T-cell (primary cell): ENCODE measurements around the gene NOL12. TPM values are rescaled to one million over a fixed set of nuclear protein-coding genes. Genes with fewer than 3 reads are reported as not detected.
"Not testable (repeated sequence)": the region's sequence is repeated elsewhere in the genome, so short reads cannot be mapped to it uniquely, and the experiment has no call there.

Source experiments
- ATAC-seq, 4 experiments: fragments of 200-7000 bp in 3 of 4; fragments of 150-1000 bp in 1 of 4; cut with Tn5 transposase; replicated peaks in 1 of 4; 1 replicate in 3 of 4; 2 replicates in 1 of 4; pipeline ENCODE4 v1.10.0; 2021; ENCODE audit warnings: moderate library complexity in 3 of 4, mild to moderate bottlenecking in 2 of 4, moderate number of reproducible peaks in 1 of 4
- CTCF ChIA-PET, 2 donors: fragments of 300-600 bp; sonication (Branson Sonifier 250); formaldehyde crosslinking; loops; one replicate each; lab custom pipeline; 2022; ENCODE audit warnings: antibody characterized with exemption in 2 of 2; lab: Charles Lee
- POLR2A ChIA-PET, 2 donors: fragments of 300-600 bp; sonication (Branson Sonifier 250); formaldehyde crosslinking; loops; one replicate each; lab custom pipeline; 2022; ENCODE audit warnings: antibody characterized with exemption in 2 of 2; lab: Charles Lee
- DNase-seq, 35 experiments: peaks; one replicate each; pipeline versions ENCODE4 v3.0.0 to v3.0.0-alpha.2; 2013 to 2023
- H3K27ac ChIP-seq: one replicate; pipeline ENCODE4 v1.5.1; 2013; ENCODE audit warnings: low read length
- H3K27me3 ChIP-seq, 2 experiments: replicated peaks in 1 of 2; 1 replicate in 1 of 2; 2 replicates in 1 of 2; pipeline versions ENCODE4 v1.6.1 to v1.7.0; 2013; ENCODE audit warnings: low read length in 1 of 2, mixed read lengths in 1 of 2; ENCODE audit not compliant: control insufficient read depth in 2 of 2, insufficient read depth in 2 of 2; ENCODE audit errors: extremely low read depth in 1 of 2
- H3K36me3 ChIP-seq, 2 donors: 1 replicate in 1 of 2; 2 replicates in 1 of 2; pipeline versions ENCODE4 v1.6.1 to v1.7.0; 2013; ENCODE audit warnings: low read length in 1 of 2; ENCODE audit not compliant: control insufficient read depth in 2 of 2, insufficient read depth in 1 of 2; ENCODE audit errors: extremely low read depth in 1 of 2
- H3K4me1 ChIP-seq, 2 experiments: 1 replicate in 1 of 2; 2 replicates in 1 of 2; pipeline versions ENCODE4 v1.6.1 to v1.7.0; 2013; ENCODE audit warnings: low read length in 2 of 2, mixed read lengths in 1 of 2; ENCODE audit not compliant: insufficient read depth in 2 of 2, control insufficient read depth in 1 of 2; ENCODE audit errors: extremely low read depth in 1 of 2
- H3K4me3 ChIP-seq, 2 donors: 1 replicate in 1 of 2; 2 replicates in 1 of 2; pipeline versions ENCODE4 v1.5.1 to v1.7.0; 2013; ENCODE audit warnings: mild to moderate bottlenecking in 2 of 2, low read length in 1 of 2, moderate library complexity in 1 of 2; ENCODE audit not compliant: control insufficient read depth in 1 of 2; ENCODE audit errors: extremely low read depth in 1 of 2
- H3K9me3 ChIP-seq: 2 replicates; pipeline ENCODE4 v1.7.0; 2013
- H3K27ac Mint-ChIP-seq, 2 donors: one replicate each; pipeline ENCODE4 v1.8.0; 2020 to 2021; ENCODE audit warnings: mild to moderate bottlenecking in 2 of 2, mixed read lengths in 2 of 2
- H3K27me3 Mint-ChIP-seq, 2 donors: one replicate each; pipeline ENCODE4 v1.8.0; 2021 to 2022; ENCODE audit warnings: mixed read lengths in 2 of 2
- H3K36me3 Mint-ChIP-seq: one replicate; pipeline ENCODE4 v1.8.0; 2021; ENCODE audit warnings: mixed read lengths
- H3K4me1 Mint-ChIP-seq, 3 donors: one replicate each; pipeline ENCODE4 v1.8.0; 2020 to 2022; ENCODE audit warnings: mixed read lengths in 3 of 3, mild to moderate bottlenecking in 1 of 3
- H3K4me3 Mint-ChIP-seq, 3 donors: one replicate each; pipeline ENCODE4 v1.8.0; 2020 to 2022; ENCODE audit warnings: mild to moderate bottlenecking in 3 of 3, mixed read lengths in 3 of 3, moderate library complexity in 3 of 3
- H3K9me3 Mint-ChIP-seq, 3 donors: one replicate each; pipeline ENCODE4 v1.8.0; 2020 to 2022; ENCODE audit warnings: mixed read lengths in 3 of 3
- WGBS: methylation state at CpG from one replicate; pipeline ENCODE4 v1.1.5; 2013; ENCODE audit warnings: missing lambda C conversion rate; ENCODE audit not compliant: insufficient coverage; 5-methylcytosine and 5-hydroxymethylcytosine counted together
- total RNA-seq, 35 experiments: library from RNA in 6 of 35; stranded (reverse) in 6 of 35; fragments of 120-200 nt in 1 of 35; gene quantifications; one replicate each; pipeline versions ENCODE4 v1.2.1 to v1.2.4 and lab custom pipeline; 2013 to 2026

NOL12 gene
- total RNA-seq, 5 donors from 2014 or later (not counting 1 experiment from before 2014, with no cell fraction given) = 29.2 to 52.4 (median 47.5) TPM

GRCh38 chr22:37650463-37651136 lies 35.5 kb upstream of the NOL12 start:
- Mint-ChIP-seq H3K36me3 (peaks cover 37% of the 10 kb centered on the region), H3K4me3 (no peak overlapping the region), H3K9me3 (no peaks in the 10 kb centered on the region), H3K27ac (no peak overlapping the region), H3K27me3 (no peaks in the 10 kb centered on the region), H3K4me1 (peaks cover 0 to 5% (median 0%) of the 10 kb centered on the region in 3 donors)
- CTCF ChIA-PET = no interaction called here
- Histone ChIP-seq H3K4me3 (no peak overlapping the region), H3K36me3 (peaks cover 40 to 86% of the 10 kb centered on the region in 2 donors), H3K9me3 (no peaks in the 10 kb centered on the region), H3K27me3 (no peaks in the 10 kb centered on the region), H3K27ac (no peak overlapping the region), H3K4me1 (peaks cover 0 to 15% of the 10 kb centered on the region in 2 experiments)
- WGBS = 93% methylated on average over 10 of the region's 17 CpGs
- POLR2A ChIA-PET = no interaction called here
- DNase-seq = no peak
- no peak for ATAC-seq

- DNase-seq (no peak), ATAC-seq (no peak)
- POLR2A ChIA-PET = no interaction called here
- Histone ChIP-seq H3K27ac (no peak overlapping the region), H3K36me3 (peaks cover 33 to 50% of the 10 kb centered on the region in 2 donors), H3K27me3 (no peaks in the 10 kb centered on the region), H3K9me3 (no peaks in the 10 kb centered on the region), H3K4me3 (no peak overlapping the region), H3K4me1 (peaks cover 6 to 19% of the 10 kb centered on the region in 2 experiments)
- no peaks in the 10 kb centered on the region for H3K27me3 Mint-ChIP-seq
- H3K36me3 Mint-ChIP-seq = peaks cover 25% of the 10 kb centered on the region
- H3K27ac Mint-ChIP-seq = peak overlapping the region in 1 of 2 donors; percentile 6
- H3K4me3 Mint-ChIP-seq = no peak overlapping the region
- 94% methylated on average over 9 of the region's 14 CpGs for WGBS
- H3K4me1 Mint-ChIP-seq = peaks cover 15 to 17% (median 17%) of the 10 kb centered on the region in 3 donors
- CTCF ChIA-PET = no interaction called here
- H3K9me3 Mint-ChIP-seq = no peaks in the 10 kb centered on the region
Measured at GRCh38 chr22:37654563-37655251, 31.4 kb upstream of the NOL12 start.

GRCh38 chr22:37655252-37655563 lies 30.9 kb upstream of the NOL12 start:
- POLR2A ChIA-PET = no interaction called here
- Mint-ChIP-seq H3K27ac (no peak overlapping the region), H3K4me1 (peaks cover 20 to 22% (median 22%) of the 10 kb centered on the region in 3 donors), H3K9me3 (no peaks in the 10 kb centered on the region), H3K27me3 (no peaks in the 10 kb centered on the region), H3K4me3 (no peak overlapping the region), H3K36me3 (peaks cover 20% of the 10 kb centered on the region)
- peaks cover 29 to 45% of the 10 kb centered on the region in 2 donors for H3K36me3 ChIP-seq
- H3K4me1 ChIP-seq = peaks cover 11 to 21% of the 10 kb centered on the region in 2 experiments
- H3K4me3 ChIP-seq = no peak overlapping the region
- no peak for ATAC-seq
- H3K27ac ChIP-seq = no peak overlapping the region
- 94% methylated on average over 5 of the region's 17 CpGs for WGBS
- CTCF ChIA-PET = no interaction called here
- DNase-seq = no peak
- no peaks in the 10 kb centered on the region for H3K9me3 ChIP-seq
- H3K27me3 ChIP-seq = no peaks in the 10 kb centered on the region

GRCh38 chr22:37656583-37656982 lies 29.6 kb upstream of the NOL12 start:
- H3K4me3 Mint-ChIP-seq = not testable (repeated sequence)
- H3K27ac Mint-ChIP-seq = peak overlapping the region; percentile 28 to 48

GRCh38 chr22:37657590-37658132 lies 28.5 kb upstream of the NOL12 start:
- Histone ChIP-seq H3K36me3 (peaks cover 15 to 23% of the 10 kb centered on the region in 2 donors), H3K4me3 (peak overlapping the region; percentile 42 to 49), H3K9me3 (no peaks in the 10 kb centered on the region), H3K27ac (peak overlapping the region; percentile 63), H3K4me1 (peaks cover 11 to 38% of the 10 kb centered on the region in 2 experiments), H3K27me3 (no peaks in the 10 kb centered on the region)
- Mint-ChIP-seq H3K36me3 (peaks cover 15% of the 10 kb centered on the region), H3K4me3 (peak overlapping the region; percentile 80 to 85 (median 83)), H3K27ac (peak overlapping the region; percentile 89 to 98), H3K27me3 (no peaks in the 10 kb centered on the region), H3K9me3 (no peaks in the 10 kb centered on the region), H3K4me1 (peaks cover 40 to 42% (median 40%) of the 10 kb centered on the region in 3 donors)
- no peak for DNase-seq
- ChIA-PET POLR2A (interaction anchor here (0.5 to 1.5 kb wide), 9 partner anchors 14 to 1318 kb away, joined by 3 to 14 read pairs (median 3); partner anchors contain the start of gene GGA1 (in 1 of the 2)), CTCF (interaction anchor here (0.6 to 4.2 kb wide), 18 partner anchors 14 to 296 kb away, joined by 3 to 61 read pairs (median 6); partner anchors contain the start of genes C22orf23 (in 1 of the 2), GCAT (in 1 of the 2), GGA1 (in 1 of the 2) and LGALS1 (in 1 of the 2))
- WGBS = 30% methylated on average over 4 of the region's 6 CpGs
- no peak for ATAC-seq

More at GRCh38 chr22:37656583-37656982, 29.6 kb upstream of the NOL12 start:
- peaks cover 16% of the 10 kb centered on the region for H3K36me3 Mint-ChIP-seq
- POLR2A ChIA-PET, H3K27me3 Mint-ChIP-seq, H3K27me3 ChIP-seq, DNase-seq, H3K9me3 Mint-ChIP-seq, H3K4me3 ChIP-seq, H3K27ac ChIP-seq, H3K9me3 ChIP-seq, ATAC-seq: not testable (repeated sequence)
- Histone ChIP-seq H3K4me1 (peaks cover 11 to 35% of the 10 kb centered on the region in 2 experiments), H3K36me3 (peaks cover 18 to 31% of the 10 kb centered on the region in 2 donors)
- WGBS = 96% methylated on average over 4 of the region's 4 CpGs
- CTCF ChIA-PET = interaction anchor here in 1 of 2 donors (0.6 to 4.2 kb wide), 3 partner anchors 14 to 90 kb away, joined by 3 to 61 read pairs (median 39); partner anchors contain the start of gene LGALS1
- H3K4me1 Mint-ChIP-seq = peaks cover 34 to 36% (median 35%) of the 10 kb centered on the region in 3 donors
